Calu3 (cell line): ENCODE results near the gene STK36. TPM values are rescaled to one million over a fixed set of nuclear protein-coding genes. Genes with fewer than 3 reads are reported as not detected.

ENCODE experiments used
- BruUV-seq: library from RNA; stranded (reverse); fragments of 400-500 nt; replicated peaks from 2 replicates; lab custom pipeline; 2021; lab: Mats Ljungman, UMichigan
- CTCF ChIA-PET: fragments of 300-600 bp; sonication (Branson Sonifier 250); formaldehyde crosslinking; loops from one replicate; lab custom pipeline; 2022; ENCODE audit warnings: antibody characterized with exemption; lab: Charles Lee
- DNase-seq: peaks from one replicate; pipeline ENCODE4 v3.0.0; 2022
- H3K27ac Mint-ChIP-seq: one replicate; pipeline ENCODE4 v1.8.0; 2022; ENCODE audit warnings: mixed read lengths; ENCODE audit not compliant: unreplicated experiment
- H3K27me3 Mint-ChIP-seq: one replicate; pipeline ENCODE4 v1.8.0; 2022; ENCODE audit warnings: mixed read lengths; ENCODE audit not compliant: unreplicated experiment
- H3K36me3 Mint-ChIP-seq: one replicate; pipeline ENCODE4 v1.8.0; 2022; ENCODE audit warnings: mild to moderate bottlenecking, moderate library complexity, mixed read lengths; ENCODE audit not compliant: insufficient read depth, unreplicated experiment
- H3K4me1 Mint-ChIP-seq: one replicate; pipeline ENCODE4 v1.8.0; 2022; ENCODE audit warnings: mild to moderate bottlenecking, low read depth, mixed read lengths; ENCODE audit not compliant: unreplicated experiment
- H3K4me3 Mint-ChIP-seq: one replicate; pipeline ENCODE4 v1.8.0; 2022; ENCODE audit warnings: mild to moderate bottlenecking, low read depth, moderate library complexity, mixed read lengths; ENCODE audit not compliant: unreplicated experiment
- H3K9me3 Mint-ChIP-seq: one replicate; pipeline ENCODE4 v1.8.0; 2022; ENCODE audit warnings: low read depth, mixed read lengths; ENCODE audit not compliant: unreplicated experiment
- CTCF ChIP-seq: fragments of 200-600 bp; IDR thresholded peaks from one replicate; pipeline ENCODE4 v1.8.0; 2022; ENCODE audit warnings: antibody characterized with exemption; ENCODE audit not compliant: unreplicated experiment
- intact Hi-C: fragments of 100-400 bp; cut with micrococcal nuclease; formaldehyde crosslinking; loops from one replicate; pipeline ENCODE4 v1.10.0; 2022; ENCODE audit not compliant: unreplicated experiment
- total RNA-seq: library from RNA; stranded (reverse); gene quantifications from 2 replicates; pipeline ENCODE4 v1.2.3, GENCODE V29; 2022

The STK36 gene
- total RNA-seq, 1 experiment from 2014 or later: 42.4 TPM

DNA sequence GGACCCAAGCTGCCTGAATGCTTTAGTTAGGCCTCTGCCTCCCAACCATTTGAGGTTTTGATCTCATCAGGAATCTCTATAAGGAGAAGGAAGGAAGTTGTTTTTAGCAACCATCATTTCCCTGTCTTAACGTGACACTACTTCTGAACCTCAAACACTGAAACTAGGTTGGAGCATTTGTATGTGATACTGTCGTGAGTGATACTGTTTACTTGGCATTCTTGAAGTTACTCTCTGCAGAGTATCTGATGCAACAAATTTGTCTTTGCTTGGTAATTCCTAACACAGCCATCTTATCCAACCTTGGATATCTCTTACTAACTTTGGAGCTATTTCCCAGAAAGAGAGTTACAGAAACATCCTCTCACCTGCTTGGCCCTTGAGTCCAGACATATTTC lies 60.9 kb downstream of the STK36 start:
- Mint-ChIP-seq H3K27me3 (no peaks in the 10 kb centered on the region), H3K9me3 (peaks cover under 1% of the 10 kb centered on the region), H3K4me1 (peaks cover 41% of the 10 kb centered on the region), H3K36me3 (peaks cover 9% of the 10 kb centered on the region), H3K4me3 (no peak overlapping the region), H3K27ac (no peak overlapping the region)
- TF ChIP-seq CTCF: no peak
- BruUV-seq: no TSS peak
- no peak for DNase-seq
- CTCF ChIA-PET: interaction anchor here (0.6 kb wide), 1 partner anchor 11 kb away, joined by 3 read pairs; no protein-coding TSS in a partner anchor
- intact Hi-C loops: no loop called here

- Mint-ChIP-seq H3K36me3 (peaks cover 15% of the 10 kb centered on the region), H3K4me3 (no peak overlapping the region), H3K9me3 (no peaks in the 10 kb centered on the region), H3K27me3 (no peaks in the 10 kb centered on the region), H3K4me1 (peaks cover 41% of the 10 kb centered on the region), H3K27ac (peak overlapping the region; percentile 54)
- TF ChIP-seq CTCF: no peak
- intact Hi-C loops: no loop called here
- BruUV-seq: no TSS peak
- peak; percentile 39 for DNase-seq
- CTCF ChIA-PET: interaction anchor here (0.6 to 0.9 kb wide), 2 partner anchors 11 to 117 kb away, joined by 3 read pairs; no protein-coding TSS in a partner anchor
These were observed 61.5 kb downstream of the STK36 start for GRCh38 chr2:218733171-218734021.

DNA sequence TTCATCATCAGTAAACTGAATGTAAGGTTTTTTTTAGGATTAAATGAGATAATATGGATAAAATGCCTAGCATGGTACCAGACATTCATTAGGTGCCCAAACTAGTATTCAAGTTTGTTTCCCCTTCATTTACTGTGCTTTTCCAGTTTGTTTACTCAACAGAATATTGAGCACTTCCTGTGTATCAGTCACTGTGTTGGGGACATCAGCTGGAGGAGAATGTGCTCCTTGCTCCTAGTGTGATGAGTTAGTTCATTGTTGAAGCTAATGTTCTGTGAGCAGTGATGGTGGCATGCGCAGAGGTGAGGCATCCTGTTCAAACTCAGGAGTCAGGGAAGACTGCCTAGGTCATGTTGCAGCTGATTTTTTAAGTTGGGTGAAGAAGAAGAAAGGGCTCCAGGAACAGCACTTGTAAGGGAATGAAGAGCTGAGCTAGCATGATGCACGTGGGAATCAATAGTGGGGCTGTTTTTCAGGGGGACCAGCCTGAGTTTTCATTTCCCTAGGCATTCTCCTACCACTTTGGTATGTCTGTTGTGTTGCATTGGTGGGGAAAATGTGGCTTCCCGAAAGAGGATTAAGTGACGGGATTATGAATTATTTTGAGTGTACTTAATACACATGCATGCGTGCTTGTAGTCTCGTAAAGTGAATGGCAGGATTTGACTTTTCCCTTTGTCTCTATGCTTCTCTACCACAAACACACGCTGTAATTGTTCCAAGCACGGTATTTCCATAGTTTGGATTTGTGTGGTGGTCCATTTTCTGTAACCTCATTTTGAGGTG lies 62.5 kb downstream of the STK36 start:
- H3K27me3 Mint-ChIP-seq: no peaks in the 10 kb centered on the region
- H3K27ac Mint-ChIP-seq: peak overlapping the region; percentile 16
- no peak for DNase-seq
- peaks cover 41% of the 10 kb centered on the region for H3K4me1 Mint-ChIP-seq
- no peak overlapping the region for H3K4me3 Mint-ChIP-seq
- no TSS peak for BruUV-seq
- CTCF ChIA-PET: interaction anchor here (0.9 kb wide), 1 partner anchor 116 kb away, joined by 3 read pairs; no protein-coding TSS in a partner anchor
- intact Hi-C loops: no loop called here
- H3K9me3 Mint-ChIP-seq: no peaks in the 10 kb centered on the region
- no peak for TF ChIP-seq CTCF
- peaks cover 25% of the 10 kb centered on the region for H3K36me3 Mint-ChIP-seq

- CTCF ChIA-PET: interaction anchor here (0.7 to 0.8 kb wide), 2 partner anchors 13 to 65 kb away, joined by 4 to 12 read pairs; partner anchors contain the start of genes RNF25 and STK36
- Mint-ChIP-seq H3K4me3 (no peak overlapping the region), H3K36me3 (peaks cover 26% of the 10 kb centered on the region), H3K9me3 (no peaks in the 10 kb centered on the region), H3K27me3 (no peaks in the 10 kb centered on the region), H3K4me1 (peaks cover 34% of the 10 kb centered on the region), H3K27ac (no peak overlapping the region)
- no peak for DNase-seq
- intact Hi-C loops: no loop called here
- no peak for TF ChIP-seq CTCF
- BruUV-seq: no TSS peak
These were observed 64.6 kb downstream of the STK36 start for GRCh38 chr2:218736531-218736930.
